LNCAP (cell line): ENCODE measurements around the gene MED25.

Experiments used
- TF ChIP-seq, protein P1 (sequence below): fragments of 450-650 bp; IDR thresholded peaks from 2 replicates; pipeline ENCODE4 v1.5.1; 2017; ENCODE audit warnings: mild to moderate bottlenecking

Gene MED25

DNA sequence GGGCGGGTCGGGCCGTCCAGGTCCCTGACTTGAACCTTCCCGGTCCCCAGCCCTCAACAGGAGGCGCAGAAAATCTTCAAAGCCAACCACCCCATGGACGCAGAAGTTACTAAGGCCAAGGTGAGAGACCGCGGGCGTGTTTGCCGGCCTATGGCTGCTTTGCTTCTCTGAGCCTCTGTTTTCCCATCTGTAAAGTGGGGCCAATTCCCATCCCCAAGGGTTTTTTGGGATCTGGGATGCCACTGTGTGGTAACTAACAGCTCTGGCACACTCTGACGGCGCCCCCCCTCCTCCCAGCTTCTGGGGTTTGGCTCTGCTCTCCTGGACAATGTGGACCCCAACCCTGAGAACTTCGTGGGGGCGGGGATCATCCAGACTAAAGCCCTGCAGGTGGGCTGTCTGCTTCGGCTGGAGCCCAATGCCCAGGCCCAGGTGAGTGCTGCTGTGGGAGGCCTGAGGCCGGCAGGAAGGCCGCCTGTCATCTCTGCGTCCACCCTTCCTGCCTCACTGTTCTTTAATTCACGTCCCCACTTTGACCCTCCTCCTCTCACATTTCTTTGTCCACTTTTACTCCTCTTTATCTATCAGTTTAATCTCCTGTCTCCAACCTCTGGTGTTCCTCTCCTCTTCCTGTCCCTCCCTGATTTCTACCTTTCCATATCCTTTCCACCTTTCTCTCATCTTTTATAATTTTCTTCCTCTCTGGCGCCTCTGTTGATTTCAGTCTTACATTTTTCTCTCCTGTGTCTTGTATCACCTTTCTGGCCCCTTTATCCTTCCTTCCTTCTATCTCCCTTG lies 12.1 kb upstream of the MED25 start:
- TF ChIP-seq, protein P1, sequence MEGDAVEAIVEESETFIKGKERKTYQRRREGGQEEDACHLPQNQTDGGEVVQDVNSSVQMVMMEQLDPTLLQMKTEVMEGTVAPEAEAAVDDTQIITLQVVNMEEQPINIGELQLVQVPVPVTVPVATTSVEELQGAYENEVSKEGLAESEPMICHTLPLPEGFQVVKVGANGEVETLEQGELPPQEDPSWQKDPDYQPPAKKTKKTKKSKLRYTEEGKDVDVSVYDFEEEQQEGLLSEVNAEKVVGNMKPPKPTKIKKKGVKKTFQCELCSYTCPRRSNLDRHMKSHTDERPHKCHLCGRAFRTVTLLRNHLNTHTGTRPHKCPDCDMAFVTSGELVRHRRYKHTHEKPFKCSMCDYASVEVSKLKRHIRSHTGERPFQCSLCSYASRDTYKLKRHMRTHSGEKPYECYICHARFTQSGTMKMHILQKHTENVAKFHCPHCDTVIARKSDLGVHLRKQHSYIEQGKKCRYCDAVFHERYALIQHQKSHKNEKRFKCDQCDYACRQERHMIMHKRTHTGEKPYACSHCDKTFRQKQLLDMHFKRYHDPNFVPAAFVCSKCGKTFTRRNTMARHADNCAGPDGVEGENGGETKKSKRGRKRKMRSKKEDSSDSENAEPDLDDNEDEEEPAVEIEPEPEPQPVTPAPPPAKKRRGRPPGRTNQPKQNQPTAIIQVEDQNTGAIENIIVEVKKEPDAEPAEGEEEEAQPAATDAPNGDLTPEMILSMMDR: no peak

DNA sequence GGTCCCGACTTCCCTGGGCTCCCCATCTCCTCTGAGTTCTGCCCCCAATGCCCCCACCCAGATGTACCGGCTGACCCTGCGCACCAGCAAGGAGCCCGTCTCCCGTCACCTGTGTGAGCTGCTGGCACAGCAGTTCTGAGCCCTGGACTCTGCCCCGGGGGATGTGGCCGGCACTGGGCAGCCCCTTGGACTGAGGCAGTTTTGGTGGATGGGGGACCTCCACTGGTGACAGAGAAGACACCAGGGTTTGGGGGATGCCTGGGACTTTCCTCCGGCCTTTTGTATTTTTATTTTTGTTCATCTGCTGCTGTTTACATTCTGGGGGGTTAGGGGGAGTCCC lies 11.5 kb upstream of the MED25 start:
- TF ChIP-seq, protein P1: no peak

DNA sequence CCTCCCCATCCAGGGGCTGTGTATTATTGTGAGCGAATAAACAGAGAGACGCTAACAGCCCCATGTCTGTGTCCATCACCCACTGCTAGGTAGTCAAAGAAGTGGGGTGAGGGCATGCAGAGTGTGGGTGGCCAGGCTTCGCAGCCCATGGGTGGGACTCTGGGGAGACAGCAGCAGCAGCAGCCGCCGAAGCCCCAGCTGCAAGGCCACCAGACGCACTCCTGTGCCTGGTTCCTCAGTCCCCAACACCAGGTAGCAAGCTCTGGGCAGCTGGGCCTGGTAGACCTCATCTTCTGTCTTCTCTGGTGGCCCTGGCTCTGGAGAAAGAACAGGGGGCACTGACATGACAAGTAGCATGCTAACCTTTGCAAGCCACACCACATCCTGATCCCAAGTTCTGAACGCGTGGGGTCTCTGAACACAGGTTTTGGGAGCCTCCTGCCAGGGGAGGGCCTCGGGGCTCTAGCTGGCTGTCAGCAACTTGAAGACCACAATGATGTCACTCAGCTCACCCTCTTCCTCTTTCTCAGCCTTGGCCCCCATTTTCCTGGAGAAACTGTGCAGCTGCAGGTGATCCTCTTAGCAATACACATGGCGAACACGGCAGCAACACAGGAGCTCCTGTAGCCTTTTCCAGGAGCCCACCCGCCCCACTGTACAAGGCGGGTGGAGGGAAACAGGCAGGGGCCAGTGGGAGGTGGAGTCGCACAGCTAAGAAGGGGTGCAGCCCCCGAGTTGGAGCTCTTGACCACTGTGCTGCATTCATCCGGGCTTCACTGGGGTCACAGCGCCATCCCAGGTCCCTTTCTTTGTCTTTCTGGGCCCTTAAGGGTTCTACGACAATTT lies 10.8 kb upstream of the MED25 start:
- TF ChIP-seq, protein P1: no peak

DNA sequence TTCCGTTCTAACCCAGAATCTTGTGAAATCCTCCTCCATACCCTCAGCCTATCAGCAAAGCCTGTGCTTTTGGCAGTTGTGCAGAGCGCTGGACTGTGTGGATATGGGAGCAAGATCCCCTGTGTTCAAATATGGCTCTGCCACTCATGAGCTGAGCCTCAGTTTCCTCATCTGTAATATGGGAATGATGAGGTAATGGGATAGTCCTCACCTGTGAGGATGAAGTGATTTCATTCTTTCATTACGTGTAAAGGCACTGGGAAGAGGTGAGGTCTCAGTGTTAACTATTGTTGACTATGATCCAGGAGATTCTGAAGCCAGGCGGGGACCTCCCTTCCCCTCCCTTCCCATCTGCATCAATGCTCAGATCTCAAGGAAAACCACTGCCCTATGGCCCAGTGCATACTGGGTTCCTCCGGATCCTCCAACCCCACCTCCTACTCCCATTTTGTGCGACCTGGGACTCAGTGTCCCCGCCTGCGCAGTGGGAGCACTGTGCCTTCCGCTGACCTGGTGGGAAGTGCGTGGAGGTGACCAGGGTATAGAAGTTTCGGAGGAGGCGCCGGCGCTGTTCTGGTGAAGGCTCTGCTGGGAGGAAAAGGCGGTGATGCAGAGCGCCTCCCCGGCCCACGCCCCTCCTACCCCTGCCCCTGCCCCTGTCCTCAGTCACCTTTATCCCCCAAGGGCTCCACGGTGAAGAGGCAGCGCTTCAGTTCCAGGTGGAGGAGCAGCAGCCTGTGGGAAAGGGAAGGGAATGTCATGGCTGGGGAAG lies 10.0 kb upstream of the MED25 start:
- TF ChIP-seq, protein P1: no peak

DNA sequence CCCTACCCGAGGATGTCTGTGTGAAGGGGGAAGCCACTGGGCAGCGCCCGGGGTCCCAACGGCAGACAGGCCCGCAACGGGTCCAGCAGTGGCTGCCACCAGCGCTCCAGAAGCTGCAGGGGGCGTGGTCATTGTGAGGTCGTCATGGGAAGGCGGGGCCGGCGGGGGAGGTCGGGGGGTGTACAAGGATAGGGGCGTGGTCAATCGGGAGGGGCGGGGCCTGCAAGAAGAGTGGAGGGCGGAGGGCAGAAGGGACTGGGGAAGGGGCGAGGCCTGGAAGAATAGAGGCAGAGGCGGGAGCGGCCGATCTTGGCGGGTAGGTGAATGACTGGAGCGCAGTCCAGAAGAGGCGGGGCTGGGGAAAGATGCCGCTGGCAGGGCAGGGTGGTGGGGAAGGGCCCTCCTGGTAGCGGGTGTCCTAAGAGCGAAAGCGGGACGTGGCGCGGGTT lies 9.4 kb upstream of the MED25 start:
- TF ChIP-seq, protein P1: no peak

DNA sequence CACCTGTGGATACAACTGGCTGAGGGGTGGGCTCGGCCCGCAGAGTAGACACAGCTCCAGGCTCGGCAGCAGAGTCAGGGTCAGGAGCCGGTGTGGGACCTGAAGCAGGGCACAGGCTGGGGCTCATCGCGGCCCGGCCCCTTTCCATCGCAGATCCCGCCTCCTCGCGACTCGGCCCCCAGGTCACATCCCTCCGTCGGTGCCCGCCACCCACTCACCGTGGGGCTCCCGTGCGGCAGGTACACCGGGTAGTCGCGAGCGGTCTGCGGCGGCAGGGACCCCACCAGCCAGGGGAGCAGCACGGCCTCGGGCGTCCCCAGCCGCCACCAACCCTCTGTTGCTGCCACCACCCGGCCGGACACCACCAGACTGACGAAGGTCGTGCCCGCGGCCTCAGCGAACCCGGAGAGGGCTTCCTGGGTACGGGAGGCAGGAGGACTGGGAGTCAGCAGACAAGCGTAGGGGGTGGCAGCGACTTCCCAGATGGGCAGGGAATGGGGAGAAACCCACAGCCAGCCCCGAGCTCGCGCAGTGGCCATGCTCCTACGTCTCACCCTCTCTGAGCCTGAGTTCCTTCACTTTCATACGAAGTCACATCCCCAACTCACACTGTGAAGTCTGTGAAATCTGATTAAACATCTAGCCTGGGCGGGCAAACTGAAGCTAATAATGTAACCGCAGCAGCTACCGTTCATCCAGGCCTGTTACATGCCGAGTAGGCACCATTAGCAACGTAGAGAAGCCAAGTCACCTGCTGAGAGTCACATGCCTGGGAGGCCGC lies 8.7 kb upstream of the MED25 start:
- TF ChIP-seq, protein P1: no peak
